Common myeloid progenitor, CD34-positive (primary cell): ENCODE data around the gene RCOR1.

ENCODE experiments used
- CTCF ChIA-PET: fragments of 350-600 bp; sonication (Branson Sonifier 250); formaldehyde crosslinking; loops from one replicate; lab custom pipeline; 2021; ENCODE audit warnings: antibody characterized with exemption; lab: Charles Lee
- POLR2A ChIA-PET: fragments of 350-600 bp; sonication (Branson Sonifier 250); formaldehyde crosslinking; loops from one replicate; lab custom pipeline; 2021; ENCODE audit warnings: antibody characterized with exemption; lab: Charles Lee
- DNase-seq, 3 donors: peaks; one replicate each; pipeline versions ENCODE4 v3.0.0 to v3.0.0-alpha.2; 2013
- H3K27ac ChIP-seq, 2 experiments: 1 replicate in 1 of 2; 2 replicates in 1 of 2; pipeline ENCODE4 v1.7.0; 2013; ENCODE audit warnings: inconsistent platforms in 2 of 2, low read length in 2 of 2, mild to moderate bottlenecking in 2 of 2, low read depth in 1 of 2, moderate library complexity in 1 of 2; ENCODE audit not compliant: severe bottlenecking in 2 of 2, insufficient read depth in 1 of 2, poor library complexity in 1 of 2
- H3K27me3 ChIP-seq, 5 experiments: replicated peaks in 2 of 5; 1 replicate in 3 of 5; 2 replicates in 2 of 5; pipeline versions ENCODE4 v1.6.1 to v1.7.0; 2013; ENCODE audit warnings: low read length in 4 of 5, mild to moderate bottlenecking in 2 of 5, moderate library complexity in 2 of 5, inconsistent platforms in 1 of 5; ENCODE audit not compliant: insufficient read depth in 5 of 5, control insufficient read depth in 4 of 5
- H3K36me3 ChIP-seq, 4 experiments: 1 replicate in 2 of 4; 2 replicates in 2 of 4; pipeline versions ENCODE4 v1.6.1 to v1.7.0; 2013; ENCODE audit warnings: low read length in 3 of 4, control low read depth in 1 of 4, mild to moderate bottlenecking in 1 of 4; ENCODE audit not compliant: control insufficient read depth in 4 of 4, insufficient read depth in 4 of 4
- H3K4me1 ChIP-seq, 4 experiments: 1 replicate in 3 of 4; 2 replicates in 1 of 4; pipeline versions ENCODE4 v1.6.1 to v1.7.1; 2013; ENCODE audit warnings: low read length in 3 of 4, mild to moderate bottlenecking in 3 of 4, control low read depth in 1 of 4, inconsistent platforms in 1 of 4, moderate library complexity in 1 of 4; ENCODE audit not compliant: control insufficient read depth in 4 of 4, insufficient read depth in 4 of 4; ENCODE audit errors: control extremely low read depth in 1 of 4
- H3K4me3 ChIP-seq, 7 experiments: 1 replicate in 4 of 7; 2 replicates in 3 of 7; pipeline versions ENCODE4 v1.5.1 to v1.7.0; 2013; ENCODE audit warnings: mild to moderate bottlenecking in 7 of 7, low read length in 6 of 7, moderate library complexity in 6 of 7, inconsistent platforms in 2 of 7, low read depth in 2 of 7, control low read depth in 1 of 7; ENCODE audit not compliant: insufficient read depth in 4 of 7, control insufficient read depth in 1 of 7; ENCODE audit errors: extremely low read depth in 1 of 7
- H3K9me3 ChIP-seq, 5 experiments: 1 replicate in 4 of 5; 2 replicates in 1 of 5; pipeline versions ENCODE4 v1.6.1 to v1.7.1; 2013; ENCODE audit warnings: low read length in 4 of 5, mild to moderate bottlenecking in 2 of 5, inconsistent platforms in 1 of 5, low read depth in 1 of 5, moderate library complexity in 1 of 5; ENCODE audit not compliant: control insufficient read depth in 4 of 5, insufficient read depth in 2 of 5; ENCODE audit errors: control extremely low read depth in 1 of 5
- WGBS: methylation state at CpG from one replicate; pipeline ENCODE4 v1.1.5; 2013; ENCODE audit not compliant: insufficient coverage; 5-methylcytosine and 5-hydroxymethylcytosine counted together

RCOR1 gene

GRCh38 chr14:102665621-102666020, 73.2 kb downstream of the RCOR1 start:
- no peaks in the 10 kb centered on the region for H3K9me3 ChIP-seq
- no peak for DNase-seq
- no peak overlapping the region for H3K27ac ChIP-seq
- ChIA-PET CTCF (no interaction called here), POLR2A (interaction anchor here (0.5 to 0.7 kb wide), 2 partner anchors 329 to 380 kb away, joined by 3 to 5 read pairs; no protein-coding TSS in a partner anchor)
- peaks cover 0 to 2% (median 0%) of the 10 kb centered on the region in 4 experiments for H3K36me3 ChIP-seq
- peaks cover 0 to 36% (median 9%) of the 10 kb centered on the region in 4 experiments for H3K4me1 ChIP-seq
- H3K27me3 ChIP-seq: no peaks in the 10 kb centered on the region
- WGBS: 100% methylated on average over 1 of the region's 2 CpGs
- no peak overlapping the region for H3K4me3 ChIP-seq

- CTCF ChIA-PET: no interaction called here
- H3K4me1 ChIP-seq: peaks cover 0 to 36% (median 7%) of the 10 kb centered on the region in 4 experiments
- WGBS: 100% methylated on average over 3 of the region's 5 CpGs
Observed at GRCh38 chr14:102666635-102667034, 74.2 kb downstream of the RCOR1 start.

DNA sequence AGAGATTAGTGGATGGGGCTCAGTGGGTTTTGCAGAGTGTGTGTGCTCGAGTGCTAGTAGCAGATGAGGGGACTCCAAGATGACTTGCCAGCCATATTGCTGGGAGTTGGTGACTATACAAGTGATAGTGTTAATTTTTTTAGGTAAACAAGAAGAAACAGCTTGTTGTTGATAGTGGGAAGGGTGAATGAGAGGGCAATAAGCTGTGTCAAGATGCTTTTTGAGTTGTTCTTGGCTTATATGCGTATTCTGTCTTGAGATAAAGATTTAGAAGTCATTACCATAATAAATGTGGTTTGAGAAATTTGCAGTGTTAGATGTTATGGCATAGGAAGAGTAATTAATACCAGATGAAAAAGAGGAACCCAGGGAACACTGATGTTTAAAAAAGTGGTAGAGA, 75.3 kb downstream of the RCOR1 start:
- no peaks in the 10 kb centered on the region for H3K36me3 ChIP-seq
- peak in 2 of 3 donors; percentile 20 to 33 for DNase-seq
- no peak overlapping the region for H3K4me3 ChIP-seq
- H3K27me3 ChIP-seq: no peaks in the 10 kb centered on the region
- CTCF ChIA-PET: interaction anchor here (1.0 to 1.5 kb wide), 4 partner anchors 12 to 38 kb away, joined by 3 to 4 read pairs (median 3); no protein-coding TSS in a partner anchor
- peaks cover 0 to 2% (median 0%) of the 10 kb centered on the region in 5 experiments for H3K9me3 ChIP-seq
- no peak overlapping the region for H3K27ac ChIP-seq
- POLR2A ChIA-PET: no interaction called here
- H3K4me1 ChIP-seq: peaks cover 0 to 33% (median 7%) of the 10 kb centered on the region in 4 experiments
- WGBS: 78% methylated on average over 2 of the region's 2 CpGs

More at GRCh38 chr14:102666635-102667034, 74.2 kb downstream of the RCOR1 start:
- peaks cover 0 to 2% (median 0%) of the 10 kb centered on the region in 4 experiments for H3K36me3 ChIP-seq
- no peak overlapping the region for H3K4me3 ChIP-seq
- H3K27ac ChIP-seq: no peak overlapping the region
- DNase-seq: no peak
- no peaks in the 10 kb centered on the region for H3K27me3 ChIP-seq
- POLR2A ChIA-PET: no interaction called here
- H3K9me3 ChIP-seq: no peaks in the 10 kb centered on the region

DNA sequence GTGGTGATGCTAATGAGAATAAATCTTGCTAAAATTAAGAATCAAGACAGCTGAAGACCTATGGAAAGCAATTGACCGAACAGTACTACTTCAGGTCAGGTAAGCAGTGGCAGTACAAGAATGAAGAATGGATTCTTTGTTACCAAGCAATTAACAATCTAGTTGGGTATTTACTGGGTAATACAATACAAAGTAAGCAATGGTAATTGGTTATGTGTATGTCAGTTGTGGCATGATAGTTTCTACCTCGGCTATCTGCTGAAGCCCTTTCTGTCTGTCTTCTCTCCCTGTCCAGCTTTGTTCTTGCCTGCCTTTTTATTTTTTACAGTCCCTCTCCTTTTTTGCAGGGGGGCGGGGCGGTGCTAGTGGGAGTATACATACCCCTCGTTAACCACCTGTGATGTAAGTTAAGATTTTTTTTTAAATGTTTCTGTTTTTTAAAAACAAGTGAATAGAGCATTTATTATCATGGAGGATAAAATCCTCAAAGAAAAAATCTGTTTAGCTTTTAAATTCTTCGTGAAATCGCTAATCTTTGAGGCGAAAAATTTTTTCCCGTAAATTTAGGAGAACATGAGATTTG, 75.9 kb downstream of the RCOR1 start:
- Histone ChIP-seq H3K36me3 (no peaks in the 10 kb centered on the region), H3K27me3 (no peaks in the 10 kb centered on the region), H3K27ac (no peak overlapping the region), H3K4me3 (no peak overlapping the region), H3K4me1 (peaks cover 0 to 27% (median 7%) of the 10 kb centered on the region in 4 experiments), H3K9me3 (peaks cover 0 to 4% (median 0%) of the 10 kb centered on the region in 5 experiments)
- WGBS: 100% methylated on average over 5 of the region's 9 CpGs
- CTCF ChIA-PET: interaction anchor here (1.0 to 1.5 kb wide), 4 partner anchors 13 to 39 kb away, joined by 3 to 4 read pairs (median 3); no protein-coding TSS in a partner anchor
- DNase-seq: no peak
- POLR2A ChIA-PET: no interaction called here

DNA sequence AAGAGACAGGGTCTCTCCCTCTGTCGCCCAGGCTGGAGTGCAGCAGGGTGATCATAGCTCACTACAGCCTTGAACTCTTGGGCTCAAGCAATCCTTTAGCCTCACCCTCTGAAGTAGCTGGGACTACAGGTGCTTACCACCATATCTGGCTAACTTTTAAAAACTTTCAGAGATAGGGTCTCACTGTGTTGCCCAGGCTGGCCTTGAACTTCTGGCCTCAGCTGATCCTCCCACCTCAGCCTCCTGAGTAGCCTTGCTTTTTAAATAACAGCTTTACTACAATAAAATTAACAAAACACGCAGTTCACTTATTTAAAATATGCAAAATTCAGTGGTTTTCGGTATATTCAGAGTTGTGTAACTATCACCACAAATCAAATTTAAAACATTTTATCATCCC, 79.0 kb downstream of the RCOR1 start:
- Histone ChIP-seq H3K4me3 (no peak overlapping the region), H3K4me1 (peaks cover 0 to 19% (median 5%) of the 10 kb centered on the region in 4 experiments), H3K27me3 (no peaks in the 10 kb centered on the region), H3K9me3 (peaks cover 0 to 4% (median 0%) of the 10 kb centered on the region in 5 experiments), H3K36me3 (peaks cover 0 to 4% (median 3%) of the 10 kb centered on the region in 4 experiments), H3K27ac (no peak overlapping the region)
- DNase-seq: no peak
- ChIA-PET POLR2A (interaction anchor here (0.6 kb wide), 1 partner anchor 25 kb away, joined by 4 read pairs; no protein-coding TSS in a partner anchor), CTCF (no interaction called here)
- WGBS: 90% methylated on average over 2 of the region's 3 CpGs

GRCh38 chr14:102672410-102672960, 80.0 kb downstream of the RCOR1 start:
- POLR2A ChIA-PET: interaction anchor here (0.6 kb wide), 1 partner anchor 19 kb away, joined by 3 read pairs; no protein-coding TSS in a partner anchor
- CTCF ChIA-PET: interaction anchor here (1.8 kb wide), 1 partner anchor 10 kb away, joined by 6 read pairs; no protein-coding TSS in a partner anchor
- Histone ChIP-seq H3K27ac (no peak overlapping the region), H3K36me3 (peaks cover 0 to 4% (median 3%) of the 10 kb centered on the region in 4 experiments), H3K4me3 (no peak overlapping the region), H3K4me1 (peaks cover 0 to 19% (median 5%) of the 10 kb centered on the region in 4 experiments), H3K9me3 (peaks cover 0 to 4% (median 0%) of the 10 kb centered on the region in 5 experiments), H3K27me3 (no peaks in the 10 kb centered on the region)
- no CpG with 5 or more reads among the region's 5 CpGs for WGBS
- DNase-seq: no peak

- ChIA-PET CTCF (no interaction called here), POLR2A (no interaction called here)
- no peak overlapping the region for H3K4me3 ChIP-seq
- H3K9me3 ChIP-seq: peaks cover 0 to 4% (median 0%) of the 10 kb centered on the region in 5 experiments
- no peak overlapping the region for H3K27ac ChIP-seq
- no peaks in the 10 kb centered on the region for H3K4me1 ChIP-seq
- 94% methylated on average over 2 of the region's 3 CpGs for WGBS
- no peaks in the 10 kb centered on the region for H3K27me3 ChIP-seq
- no peak for DNase-seq
- H3K36me3 ChIP-seq: peaks cover 0 to 4% (median 3%) of the 10 kb centered on the region in 4 experiments
Observed at GRCh38 chr14:102675396-102675795, 82.9 kb downstream of the RCOR1 start.
